ENCODE results near the gene PKNOX2. TPM values are rescaled to one million over a fixed set of nuclear protein-coding genes. Genes with fewer than 3 reads are reported as not detected.

PKNOX2 gene
- polyA plus RNA-seq, 5 donors: 12.7 to 19.9 (median 16.6) TPM

DNA sequence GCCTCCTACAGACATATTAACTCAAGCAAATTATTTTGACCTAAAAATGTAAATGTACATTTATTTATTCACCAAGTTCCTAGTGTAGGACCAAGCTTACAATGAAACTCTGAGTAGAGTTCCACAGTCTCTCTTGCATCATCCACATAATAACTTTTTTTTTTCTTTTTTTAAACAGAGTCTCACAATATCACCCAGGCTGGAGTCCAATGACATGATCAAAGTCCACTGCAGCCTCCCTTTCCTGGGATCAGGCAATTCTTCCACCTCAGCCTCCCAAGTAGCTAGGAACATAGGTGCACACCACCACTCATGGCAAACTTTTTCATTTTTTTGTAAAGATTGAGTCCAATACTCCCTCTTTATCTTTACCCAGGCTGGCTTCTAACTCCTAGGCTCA lies 303.5 kb downstream of the PKNOX2 start:
- DNase-seq: no peak

DNA sequence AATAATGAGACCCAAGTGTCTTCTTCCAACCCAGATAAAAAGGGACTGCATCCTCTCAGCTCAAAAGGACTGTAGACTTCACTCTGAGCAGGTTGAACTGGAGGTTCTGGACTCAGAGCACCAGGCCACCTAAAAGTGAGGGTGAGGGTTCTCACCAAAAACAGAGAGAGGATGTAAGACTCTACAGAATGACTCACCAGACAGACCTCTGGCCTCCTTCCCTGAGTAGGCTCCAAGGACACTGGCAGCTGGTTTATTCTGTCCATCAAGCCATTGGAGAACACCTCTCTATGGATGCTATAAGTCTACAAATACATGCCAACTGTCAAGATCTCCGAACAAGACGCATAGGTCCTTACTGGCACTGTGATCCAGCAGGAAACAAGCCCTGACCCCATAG lies 304.3 kb downstream of the PKNOX2 start:
- DNase-seq: no peak

DNA sequence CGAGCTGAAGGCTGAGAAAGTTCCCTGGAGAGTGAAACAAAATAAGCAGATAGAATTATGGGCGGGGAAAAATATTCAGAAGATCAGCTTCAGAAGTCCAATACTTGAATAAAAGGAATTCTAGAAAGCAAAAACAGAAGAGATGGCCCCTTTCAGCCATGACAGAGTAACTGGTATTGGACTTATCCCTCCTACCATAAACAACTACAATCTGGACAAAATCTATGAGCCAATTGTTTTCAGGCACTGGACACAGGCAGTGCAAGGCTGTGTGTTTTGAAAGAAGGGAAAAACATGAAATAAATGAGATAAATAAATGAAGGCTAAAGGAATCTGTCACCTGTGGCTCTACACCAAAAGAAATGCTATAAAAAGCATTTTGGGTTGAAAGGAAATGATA lies 305.8 kb downstream of the PKNOX2 start:
- DNase-seq: no peak

DNA sequence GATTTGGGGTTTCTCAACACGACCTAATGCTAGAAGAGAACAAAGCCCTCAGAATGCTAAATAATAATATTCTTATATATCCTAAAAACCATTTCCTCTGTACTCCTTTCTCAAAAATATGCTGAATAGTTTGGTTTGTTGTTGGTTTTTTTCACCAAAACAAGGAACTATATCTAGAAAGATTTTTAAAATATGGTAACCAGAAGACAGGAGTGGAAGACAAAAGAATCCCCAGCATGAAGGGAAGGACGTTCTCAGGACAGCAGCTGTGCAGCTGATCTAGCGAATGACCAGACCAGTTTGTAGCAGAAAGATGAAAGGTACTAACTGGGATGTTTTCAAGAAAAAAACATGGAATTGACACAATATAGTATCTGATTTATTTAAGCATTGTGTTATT lies 312.2 kb downstream of the PKNOX2 start:
- no peak for DNase-seq

DNA sequence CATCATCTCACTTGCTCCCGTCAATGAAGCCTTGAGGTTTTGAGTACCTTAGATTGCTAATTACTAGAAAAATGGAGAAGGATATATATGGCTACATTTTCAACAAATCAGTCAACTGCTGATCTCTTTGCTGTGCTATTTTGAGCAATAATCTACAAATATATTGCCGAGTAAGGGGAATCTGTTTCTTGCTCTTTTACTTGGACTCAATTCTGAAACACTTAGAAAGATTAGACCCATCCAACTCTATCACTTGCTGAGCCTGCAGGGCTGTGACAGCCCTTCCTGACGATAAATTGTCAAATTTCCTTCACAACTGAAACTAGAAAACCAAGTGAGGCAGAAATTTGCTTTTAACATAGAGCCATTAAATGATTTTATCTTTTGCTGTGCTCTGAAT lies 314.6 kb downstream of the PKNOX2 start:
- no peak for DNase-seq

DNA sequence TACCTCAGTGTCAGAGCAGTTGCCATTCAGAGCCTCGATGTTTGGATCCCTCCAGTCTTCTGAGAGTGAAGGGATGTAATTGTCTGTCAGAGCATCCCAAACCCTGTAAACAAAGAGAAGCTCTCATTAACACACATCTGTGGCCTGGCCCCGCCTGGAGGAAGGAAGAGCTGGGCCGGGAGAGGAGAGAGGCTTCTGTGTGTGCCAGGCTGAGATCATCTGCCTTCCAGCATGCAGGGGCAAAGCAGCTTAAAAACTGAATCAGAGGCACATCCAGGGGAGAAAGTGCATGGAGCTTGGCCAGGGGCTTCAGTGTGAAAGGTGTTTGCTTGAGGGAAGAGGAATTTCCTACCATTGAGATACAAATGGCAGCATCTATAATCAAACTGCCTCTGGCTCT lies 317.0 kb downstream of the PKNOX2 start:
- no peak for DNase-seq

Other genes starting within 250 kb of the PKNOX2 start
- gene HEPN1, start 245.5 kb upstream of the PKNOX2 start, polyA plus RNA-seq (ENCODE audit: insufficient read depth in 1 of 5, insufficient read length in 5 of 5, low replicate concordance in 1 of 5): not detected
- gene HEPACAM, start 228.7 kb upstream of the PKNOX2 start, polyA plus RNA-seq (ENCODE audit: insufficient read depth in 1 of 5, insufficient read length in 5 of 5, low replicate concordance in 1 of 5): under 1 TPM in 4 of 5 donors, not detected in 1; 0.10 to 0.15 (median 0.11) TPM
- gene CCDC15, start 210.5 kb upstream of the PKNOX2 start, polyA plus RNA-seq (ENCODE audit: insufficient read depth in 1 of 5, insufficient read length in 5 of 5, low replicate concordance in 1 of 5): 10 to 100 TPM in 1 of 5 donors, 1 to 10 TPM in 4; 4.4 to 10.0 (median 5.6) TPM
- 1 to 10 TPM; 2.3 to 3.9 (median 3.5) TPM for gene SLC37A2, start 101.4 kb upstream of the PKNOX2 start, polyA plus RNA-seq (ENCODE audit: insufficient read depth in 1 of 5, insufficient read length in 5 of 5, low replicate concordance in 1 of 5)
- gene TMEM218, start 53.1 kb upstream of the PKNOX2 start, polyA plus RNA-seq (ENCODE audit: insufficient read depth in 1 of 5, insufficient read length in 5 of 5, low replicate concordance in 1 of 5): 10 to 100 TPM; 52.9 to 58.5 (median 56.6) TPM

All from right lung (tissue), 5 donors.